ENCODE data around the gene ZC3H14.
A peak's percentile ranks its signal among the peaks of the same experiment; 100 is the strongest.

The ZC3H14 gene

GRCh38 chr14:88599326-88599725 is 36.5 kb downstream of the ZC3H14 start:
- Mint-ChIP-seq H3K36me3 (ENCODE audit: low read depth) (peaks cover 90% of the 10 kb centered on the region), H3K27me3 (ENCODE audit: low read depth, poor library complexity) (no peaks in the 10 kb centered on the region), H3K4me3 (peak overlapping the region; percentile 56), H3K9me3 (no peaks in the 10 kb centered on the region), H3K27ac (peak overlapping the region; percentile 85), H3K4me1 (peaks cover 43% of the 10 kb centered on the region)
- no peak for TF ChIP-seq CTCF (IDR thresholded peaks at IDR 0.05)
- no peak for DNase-seq

- DNase-seq = no peak
- Mint-ChIP-seq H3K4me1 (peaks cover 43% of the 10 kb centered on the region), H3K27me3 (ENCODE audit: low read depth, poor library complexity) (no peaks in the 10 kb centered on the region), H3K36me3 (ENCODE audit: low read depth) (peaks cover 90% of the 10 kb centered on the region), H3K27ac (peak overlapping the region; percentile 85), H3K9me3 (no peaks in the 10 kb centered on the region), H3K4me3 (peak overlapping the region; percentile 56)
- no peak for TF ChIP-seq CTCF (IDR thresholded peaks at IDR 0.05)
Measured at GRCh38 chr14:88599761-88600439, 37.1 kb downstream of the ZC3H14 start.

GRCh38 chr14:88604212-88604611 is 41.4 kb downstream of the ZC3H14 start:
- no peak for DNase-seq
- H3K27me3 Mint-ChIP-seq (ENCODE audit: low read depth, poor library complexity) = no peaks in the 10 kb centered on the region

DNA sequence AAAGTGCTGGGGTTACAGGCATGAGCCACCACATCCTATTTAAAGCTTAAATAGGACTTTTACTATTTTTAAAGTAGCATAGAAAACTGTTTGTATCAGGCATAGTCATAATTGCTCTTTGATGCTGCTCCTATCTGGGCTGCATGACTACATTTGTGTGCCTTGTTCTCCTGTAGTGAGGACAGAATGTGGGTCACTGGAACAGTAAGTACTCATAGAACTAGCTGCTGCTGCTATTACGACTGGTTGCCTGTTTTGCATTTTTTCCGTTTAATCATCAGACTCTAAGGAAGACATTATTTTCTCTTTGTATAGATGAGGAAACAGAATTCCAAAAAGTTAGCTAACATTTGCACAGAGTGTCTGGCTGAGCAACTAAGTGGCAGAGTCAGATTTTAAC is 42.8 kb downstream of the ZC3H14 start:
- no peaks in the 10 kb centered on the region for H3K27me3 Mint-ChIP-seq (ENCODE audit: low read depth, poor library complexity)
- no peak for TF ChIP-seq CTCF (IDR thresholded peaks at IDR 0.05)
- no peak for DNase-seq
- H3K4me1 Mint-ChIP-seq = peaks cover 5% of the 10 kb centered on the region
- peaks cover 100% of the 10 kb centered on the region for H3K36me3 Mint-ChIP-seq (ENCODE audit: low read depth)
- no peaks in the 10 kb centered on the region for H3K9me3 Mint-ChIP-seq
- no peak overlapping the region for H3K27ac Mint-ChIP-seq
- H3K4me3 Mint-ChIP-seq = no peak overlapping the region

More at GRCh38 chr14:88604212-88604611, 41.4 kb downstream of the ZC3H14 start:
- Mint-ChIP-seq H3K4me3 (no peak overlapping the region), H3K36me3 (ENCODE audit: low read depth) (peaks cover 100% of the 10 kb centered on the region), H3K27ac (peak overlapping the region; percentile 45), H3K9me3 (no peaks in the 10 kb centered on the region), H3K4me1 (peaks cover 18% of the 10 kb centered on the region)
- TF ChIP-seq CTCF (IDR thresholded peaks at IDR 0.05) = no peak

DNA sequence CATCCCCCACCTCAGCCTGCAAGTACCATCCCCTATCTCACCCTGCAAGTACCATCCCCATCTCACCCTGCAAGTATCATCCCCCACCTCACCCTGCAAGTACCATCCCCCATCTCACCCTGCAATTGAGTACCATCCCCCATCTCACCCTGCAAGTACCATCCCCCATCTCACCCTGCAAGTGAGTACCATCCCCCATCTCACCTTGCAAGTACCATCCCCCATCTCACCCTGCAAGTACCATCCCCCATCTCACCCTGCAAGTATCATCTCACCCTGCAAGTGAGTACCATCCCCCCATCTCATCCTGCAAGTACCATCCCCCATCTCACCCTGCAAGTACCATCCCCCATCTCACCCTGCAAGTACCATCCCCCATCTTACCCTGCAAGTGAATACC is 45.0 kb downstream of the ZC3H14 start:
- Mint-ChIP-seq H3K4me1 (peaks cover 11% of the 10 kb centered on the region), H3K9me3 (no peaks in the 10 kb centered on the region), H3K36me3 (ENCODE audit: low read depth) (peaks cover 93% of the 10 kb centered on the region), H3K27me3 (ENCODE audit: low read depth, poor library complexity) (no peaks in the 10 kb centered on the region), H3K27ac (no peak overlapping the region), H3K4me3 (no peak overlapping the region)
- DNase-seq = no peak
- TF ChIP-seq CTCF (IDR thresholded peaks at IDR 0.05) = no peak

GRCh38 chr14:88611878-88612277 is 49.0 kb downstream of the ZC3H14 start:
- no peak for DNase-seq
- Mint-ChIP-seq H3K9me3 (no peaks in the 10 kb centered on the region), H3K36me3 (ENCODE audit: low read depth) (peaks cover 70% of the 10 kb centered on the region), H3K4me3 (no peak overlapping the region), H3K4me1 (peaks cover 21% of the 10 kb centered on the region), H3K27me3 (ENCODE audit: low read depth, poor library complexity) (no peaks in the 10 kb centered on the region), H3K27ac (peak overlapping the region; percentile 6)
- TF ChIP-seq CTCF (IDR thresholded peaks at IDR 0.05) = no peak
